A549 (cell line): ENCODE results near the gene BZW2. TPM values are rescaled to one million over a fixed set of nuclear protein-coding genes. Genes with fewer than 3 reads are reported as not detected.

Source experiments
- ATAC-seq, 2 experiments: fragments of 200-7000 bp in 1 of 2; fragments of >200 bp in 1 of 2; cut with Nextera tagmentation in 1 of 2; cut with Tn5 transposase in 1 of 2; 3 replicates each; pipeline versions ENCODE4 v1.8.0 to v1.9.1; 2018 to 2020; ENCODE audit warnings: mild to moderate bottlenecking in 1 of 2, moderate library complexity in 1 of 2
- CTCF ChIA-PET: fragments of 300-600 bp; sonication (Branson Sonifier 250); formaldehyde crosslinking; extraction: SDS; loops from one replicate; lab custom pipeline; 2021; ENCODE audit warnings: antibody characterized with exemption, inconsistent platforms; lab: Yijun Ruan, JAX
- POLR2A ChIA-PET: fragments of 350-600 bp; formaldehyde crosslinking; extraction: SDS; loops from one replicate; lab custom pipeline; 2021; ENCODE audit warnings: antibody characterized with exemption, inconsistent platforms; lab: Yijun Ruan, JAX
- DNase-seq, 2 experiments: peaks; one replicate each; pipeline versions ENCODE4 v3.0.0 to v3.0.0-alpha.2; 2011 to 2016; ENCODE audit warnings: low read depth in 1 of 2, low spot score in 1 of 2
- FAIRE-seq: peaks from 2 replicates; lab custom pipeline; 2011; peaks lifted over from hg19 to GRCh38; lab: Jason Lieb, UNC
- H3K27ac ChIP-seq, 2 experiments: fragments of >200 bp; sonication (Bioruptor Twin); formaldehyde crosslinking; 3 replicates each; pipeline ENCODE4 v1.5.1; 2016 to 2017
- H3K4me1 ChIP-seq: fragments of >200 bp; sonication (Bioruptor Twin); formaldehyde crosslinking; 3 replicates; pipeline ENCODE4 v1.6.1; 2016
- H3K4me2 ChIP-seq: fragments of >200 bp; sonication (Bioruptor Twin); formaldehyde crosslinking; 3 replicates; pipeline ENCODE4 v1.6.1; 2016
- H3K4me3 ChIP-seq: fragments of >200 bp; sonication (Bioruptor Twin); formaldehyde crosslinking; 3 replicates; pipeline ENCODE4 v1.5.1; 2016
- H3K9me3 ChIP-seq: fragments of >200 bp; sonication (Bioruptor Twin); formaldehyde crosslinking; 3 replicates; pipeline ENCODE4 v1.6.1; 2016
- BHLHE40 ChIP-seq: IDR thresholded peaks from 2 replicates; pipeline ENCODE4 v1.6.1; 2012; ENCODE audit warnings: low read depth, low read length, inconsistent platforms
- CBX2 ChIP-seq: fragments of 200-600 bp; sonication (generic); IDR thresholded peaks from 2 replicates; pipeline ENCODE4 v1.6.1; 2016; ENCODE audit warnings: low read depth, mild to moderate bottlenecking, borderline replicate concordance
- CBX8 ChIP-seq: fragments of 200-600 bp; sonication (generic); IDR thresholded peaks from 2 replicates; pipeline ENCODE4 v1.6.1; 2016
- CEBPB ChIP-seq, 2 experiments: fragments of >200 bp in 1 of 2; sonication (Bioruptor Twin) in 1 of 2; formaldehyde crosslinking in 1 of 2; IDR thresholded peaks; 2 replicates each; pipeline ENCODE4 v1.6.1; 2012 to 2016
- FOSL2 ChIP-seq, 2 experiments: fragments of 450-650 bp in 1 of 2; fragments of >200 bp in 1 of 2; sonication (Bioruptor Twin) in 1 of 2; formaldehyde crosslinking; IDR thresholded peaks; 2 replicates each; pipeline versions ENCODE4 v1.5.0 to v1.6.1; 2016 to 2020; ENCODE audit warnings: mild to moderate bottlenecking in 1 of 2, moderate library complexity in 1 of 2
- GATA3 ChIP-seq: IDR thresholded peaks from 2 replicates; pipeline ENCODE4 v1.6.1; 2012; ENCODE audit warnings: borderline replicate concordance
- HDAC2 ChIP-seq: fragments of 200-600 bp; sonication (generic); IDR thresholded peaks from 2 replicates; pipeline ENCODE4 v1.6.1; 2016
- HOXB13 ChIP-seq: fragments of 250-450 bp; sonication (Bioruptor Pico); IDR thresholded peaks from 2 replicates; pipeline ENCODE4 v1.5.0; 2020; ENCODE audit warnings: low read depth, mild to moderate bottlenecking, moderate library complexity
- HOXB5 ChIP-seq: fragments of 250-450 bp; sonication (Bioruptor Pico); IDR thresholded peaks from 2 replicates; pipeline ENCODE4 v1.5.0; 2020; ENCODE audit warnings: mild to moderate bottlenecking, moderate library complexity
- JUN ChIP-seq, 2 experiments: fragments of >200 bp; sonication (Bioruptor Twin); formaldehyde crosslinking; IDR thresholded peaks; 2 replicates in 1 of 2; 3 replicates in 1 of 2; pipeline ENCODE4 v1.6.1; 2016 to 2017
- MAFK ChIP-seq: fragments of 450-650 bp; IDR thresholded peaks from 2 replicates; pipeline ENCODE4 v1.6.1; 2014; ENCODE audit not compliant: partially characterized antibody
- POLR2AphosphoS2 ChIP-seq: conservative IDR thresholded peaks from 2 replicates; pipeline ENCODE4 v1.6.1; 2012; ENCODE audit warnings: low read length, improper control_type of control experiment, inconsistent platforms
- RCOR1 ChIP-seq: fragments of 150-350 bp; IDR thresholded peaks from 2 replicates; pipeline ENCODE4 v1.6.1; 2014; ENCODE audit warnings: antibody characterized with exemption, low read length, low read depth
- SREBF2 ChIP-seq: fragments of 450-650 bp; IDR thresholded peaks from 2 replicates; pipeline ENCODE4 v1.6.1; 2014; ENCODE audit warnings: mild to moderate bottlenecking, moderate library complexity
- ZSCAN20 ChIP-seq: fragments of 250-450 bp; sonication (Bioruptor Pico); IDR thresholded peaks from 2 replicates; pipeline ENCODE4 v1.8.0; 2022; ENCODE audit warnings: mild to moderate bottlenecking, moderate library complexity
- WGBS: methylation state at CpG from one replicate; pipeline ENCODE4 v1.1.6; 2017; ENCODE audit errors: missing lambda C conversion rate; 5-methylcytosine and 5-hydroxymethylcytosine counted together
- polyA plus RNA-seq, 4 experiments: library from polyadenylated mRNA; depleted of rRNA in 3 of 4; stranded (reverse); fragments of >200 nt; fragmentation: RNase III in 1 of 4; extraction: RNeasy Plus Mini Kit Qiagen cat#74134 plus additional on column Dnase treatment in 1 of 4; gene quantifications; 2 replicates in 3 of 4; 3 replicates in 1 of 4; pipeline ENCODE4 v1.2.3, GENCODE V29; 2011 to 2017
- TF ChIP-seq, protein P1 (sequence below): IDR thresholded peaks from 2 replicates; pipeline ENCODE4 v1.6.1; 2012; ENCODE audit warnings: low read depth, borderline replicate concordance
- TF ChIP-seq, protein P2 (sequence below): fragments of >200 bp; sonication (Bioruptor Twin); formaldehyde crosslinking; IDR thresholded peaks from 2 replicates; pipeline ENCODE4 v1.6.1; 2016
- TF ChIP-seq, protein P3 (sequence below): fragments of 250-450 bp; sonication (Bioruptor Pico); IDR thresholded peaks from 2 replicates; pipeline ENCODE4 v1.5.0; 2020; ENCODE audit warnings: low read depth, mild to moderate bottlenecking, moderate library complexity
- TF ChIP-seq, protein P4 (sequence below): IDR thresholded peaks from 2 replicates; pipeline ENCODE4 v1.6.1; 2012
- TF ChIP-seq, protein P5 (sequence below): fragments of 150-350 bp; IDR thresholded peaks from 2 replicates; pipeline ENCODE4 v1.6.1; 2014; ENCODE audit warnings: low read depth, mild to moderate bottlenecking, low read length
- TF ChIP-seq, protein P6 (sequence below): fragments of 200-600 bp; sonication (generic); IDR thresholded peaks from 2 replicates; pipeline ENCODE4 v1.6.1; 2016; ENCODE audit warnings: antibody characterized with exemption, mild to moderate bottlenecking, moderate library complexity
- TF ChIP-seq, protein P7 (sequence below): fragments of 450-650 bp; IDR thresholded peaks from 2 replicates; pipeline ENCODE4 v1.6.1; 2014; ENCODE audit warnings: antibody characterized with exemption
- TF ChIP-seq, protein P8 (sequence below): fragments of >200 bp; sonication (Bioruptor Twin); formaldehyde crosslinking; IDR thresholded peaks from 3 replicates; pipeline ENCODE4 v1.5.1; 2016

BZW2 gene
- polyA plus RNA-seq, 2 of the 4 experiments (the other 2 are of a cell fraction): 72.4 to 101 TPM

DNA sequence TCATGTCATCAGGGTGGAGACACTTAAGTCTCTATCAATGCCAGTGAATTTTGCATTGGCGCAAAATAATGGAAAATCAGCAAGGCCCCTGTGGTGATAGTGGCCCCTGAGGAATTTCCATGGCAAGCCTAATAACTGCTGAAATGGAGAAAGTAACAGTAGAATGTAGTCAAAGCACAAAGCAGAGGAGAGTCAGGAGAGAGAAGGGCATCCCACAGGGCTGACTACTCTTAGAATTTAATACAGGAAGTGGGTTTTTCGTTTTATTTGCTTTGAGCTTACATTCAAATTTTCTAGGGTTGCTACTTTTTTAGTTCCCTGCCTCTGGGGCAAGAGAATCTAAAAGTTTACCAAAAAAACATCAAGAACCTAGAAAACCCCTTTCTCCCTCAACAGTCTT, 39.0 kb downstream of the BZW2 start:
- no peak for FAIRE-seq

DNA sequence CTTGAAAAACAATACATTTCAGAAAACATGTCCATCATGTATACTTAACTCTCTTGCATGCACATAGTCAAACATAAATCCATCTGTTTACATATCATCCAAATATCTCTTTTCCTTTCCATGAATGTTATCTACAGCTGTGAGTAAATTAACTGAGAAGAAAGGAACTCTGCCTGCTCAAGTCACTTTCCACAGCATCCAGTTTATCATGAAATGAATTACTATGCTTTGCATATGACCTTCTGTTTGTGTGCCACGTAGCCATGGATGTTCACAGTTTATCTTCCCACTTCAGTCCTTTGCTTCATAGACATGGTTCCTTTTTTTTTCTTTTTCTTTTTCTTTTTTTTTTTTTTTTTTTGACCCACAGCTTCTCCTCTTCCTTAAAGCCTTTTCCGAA, 39.6 kb downstream of the BZW2 start:
- Histone ChIP-seq H3K4me3 (no peak overlapping the region), H3K4me1 (no peaks in the 10 kb centered on the region)
- FAIRE-seq: no peak
- POLR2A ChIA-PET: interaction anchor here (0.7 kb wide), 1 partner anchor 56 kb away, joined by 3 read pairs; no protein-coding TSS in a partner anchor
- TF ChIP-seq HOXB5 (CRISPR knock-in tag): no peak
- TF ChIP-seq, all 56 proteins: peak for 0
- Histone ChIP-seq H3K27ac (no peak overlapping the region), H3K4me2 (no peak overlapping the region), H3K9me3 (no peaks in the 10 kb centered on the region)
- WGBS: 100% methylated on average over 2 of the region's 2 CpGs
- DNase-seq (no peak), ATAC-seq (no peak)
- CTCF ChIA-PET: interaction anchor here (0.9 to 2.2 kb wide), 2 partner anchors 10 to 11 kb away, joined by 3 to 6 read pairs; no protein-coding TSS in a partner anchor

More for the DNA sequence above, 39.0 kb downstream of the BZW2 start:
- H3K9me3 ChIP-seq: no peaks in the 10 kb centered on the region
- CTCF ChIA-PET: interaction anchor here (0.9 kb wide), 1 partner anchor 12 kb away, joined by 3 read pairs; no protein-coding TSS in a partner anchor
- DNase-seq: no peak
- no peak overlapping the region for H3K4me3 ChIP-seq
- 69% methylated on average over 2 of the region's 2 CpGs for WGBS
- TF ChIP-seq GATA3 (no peak), MAFK (no peak), HOXB5 (CRISPR knock-in tag) (no peak), HOXB13 (CRISPR knock-in tag) (no peak), JUN (IDR thresholded peaks at IDR 0.05) (no peak), HDAC2 (no peak), BHLHE40 (no peak), CBX8 (no peak), SREBF2 (no peak), CEBPB (IDR thresholded peaks at IDR 0.05) (no peak)
- TF ChIP-seq, protein P1, sequence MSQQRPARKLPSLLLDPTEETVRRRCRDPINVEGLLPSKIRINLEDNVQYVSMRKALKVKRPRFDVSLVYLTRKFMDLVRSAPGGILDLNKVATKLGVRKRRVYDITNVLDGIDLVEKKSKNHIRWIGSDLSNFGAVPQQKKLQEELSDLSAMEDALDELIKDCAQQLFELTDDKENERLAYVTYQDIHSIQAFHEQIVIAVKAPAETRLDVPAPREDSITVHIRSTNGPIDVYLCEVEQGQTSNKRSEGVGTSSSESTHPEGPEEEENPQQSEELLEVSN: no peak
- TF ChIP-seq, protein P2, sequence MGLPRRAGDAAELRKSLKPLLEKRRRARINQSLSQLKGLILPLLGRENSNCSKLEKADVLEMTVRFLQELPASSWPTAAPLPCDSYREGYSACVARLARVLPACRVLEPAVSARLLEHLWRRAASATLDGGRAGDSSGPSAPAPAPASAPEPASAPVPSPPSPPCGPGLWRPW: no peak
- TF ChIP-seq, protein P3, sequence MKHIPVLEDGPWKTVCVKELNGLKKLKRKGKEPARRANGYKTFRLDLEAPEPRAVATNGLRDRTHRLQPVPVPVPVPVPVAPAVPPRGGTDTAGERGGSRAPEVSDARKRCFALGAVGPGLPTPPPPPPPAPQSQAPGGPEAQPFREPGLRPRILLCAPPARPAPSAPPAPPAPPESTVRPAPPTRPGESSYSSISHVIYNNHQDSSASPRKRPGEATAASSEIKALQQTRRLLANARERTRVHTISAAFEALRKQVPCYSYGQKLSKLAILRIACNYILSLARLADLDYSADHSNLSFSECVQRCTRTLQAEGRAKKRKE (CRISPR knock-in tag): no peak
- TF ChIP-seq, protein P4, sequence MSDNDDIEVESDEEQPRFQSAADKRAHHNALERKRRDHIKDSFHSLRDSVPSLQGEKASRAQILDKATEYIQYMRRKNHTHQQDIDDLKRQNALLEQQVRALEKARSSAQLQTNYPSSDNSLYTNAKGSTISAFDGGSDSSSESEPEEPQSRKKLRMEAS: no peak
- TF ChIP-seq, protein P5, sequence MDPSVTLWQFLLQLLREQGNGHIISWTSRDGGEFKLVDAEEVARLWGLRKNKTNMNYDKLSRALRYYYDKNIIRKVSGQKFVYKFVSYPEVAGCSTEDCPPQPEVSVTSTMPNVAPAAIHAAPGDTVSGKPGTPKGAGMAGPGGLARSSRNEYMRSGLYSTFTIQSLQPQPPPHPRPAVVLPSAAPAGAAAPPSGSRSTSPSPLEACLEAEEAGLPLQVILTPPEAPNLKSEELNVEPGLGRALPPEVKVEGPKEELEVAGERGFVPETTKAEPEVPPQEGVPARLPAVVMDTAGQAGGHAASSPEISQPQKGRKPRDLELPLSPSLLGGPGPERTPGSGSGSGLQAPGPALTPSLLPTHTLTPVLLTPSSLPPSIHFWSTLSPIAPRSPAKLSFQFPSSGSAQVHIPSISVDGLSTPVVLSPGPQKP: no peak
- TF ChIP-seq, protein P6, sequence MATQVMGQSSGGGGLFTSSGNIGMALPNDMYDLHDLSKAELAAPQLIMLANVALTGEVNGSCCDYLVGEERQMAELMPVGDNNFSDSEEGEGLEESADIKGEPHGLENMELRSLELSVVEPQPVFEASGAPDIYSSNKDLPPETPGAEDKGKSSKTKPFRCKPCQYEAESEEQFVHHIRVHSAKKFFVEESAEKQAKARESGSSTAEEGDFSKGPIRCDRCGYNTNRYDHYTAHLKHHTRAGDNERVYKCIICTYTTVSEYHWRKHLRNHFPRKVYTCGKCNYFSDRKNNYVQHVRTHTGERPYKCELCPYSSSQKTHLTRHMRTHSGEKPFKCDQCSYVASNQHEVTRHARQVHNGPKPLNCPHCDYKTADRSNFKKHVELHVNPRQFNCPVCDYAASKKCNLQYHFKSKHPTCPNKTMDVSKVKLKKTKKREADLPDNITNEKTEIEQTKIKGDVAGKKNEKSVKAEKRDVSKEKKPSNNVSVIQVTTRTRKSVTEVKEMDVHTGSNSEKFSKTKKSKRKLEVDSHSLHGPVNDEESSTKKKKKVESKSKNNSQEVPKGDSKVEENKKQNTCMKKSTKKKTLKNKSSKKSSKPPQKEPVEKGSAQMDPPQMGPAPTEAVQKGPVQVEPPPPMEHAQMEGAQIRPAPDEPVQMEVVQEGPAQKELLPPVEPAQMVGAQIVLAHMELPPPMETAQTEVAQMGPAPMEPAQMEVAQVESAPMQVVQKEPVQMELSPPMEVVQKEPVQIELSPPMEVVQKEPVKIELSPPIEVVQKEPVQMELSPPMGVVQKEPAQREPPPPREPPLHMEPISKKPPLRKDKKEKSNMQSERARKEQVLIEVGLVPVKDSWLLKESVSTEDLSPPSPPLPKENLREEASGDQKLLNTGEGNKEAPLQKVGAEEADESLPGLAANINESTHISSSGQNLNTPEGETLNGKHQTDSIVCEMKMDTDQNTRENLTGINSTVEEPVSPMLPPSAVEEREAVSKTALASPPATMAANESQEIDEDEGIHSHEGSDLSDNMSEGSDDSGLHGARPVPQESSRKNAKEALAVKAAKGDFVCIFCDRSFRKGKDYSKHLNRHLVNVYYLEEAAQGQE: no peak
- POLR2A ChIA-PET: interaction anchor here (0.7 kb wide), 1 partner anchor 56 kb away, joined by 3 read pairs; no protein-coding TSS in a partner anchor
- no peak for ATAC-seq
- H3K4me1 ChIP-seq: no peaks in the 10 kb centered on the region
- no peak overlapping the region for H3K27ac ChIP-seq
- H3K4me2 ChIP-seq: no peak overlapping the region

DNA sequence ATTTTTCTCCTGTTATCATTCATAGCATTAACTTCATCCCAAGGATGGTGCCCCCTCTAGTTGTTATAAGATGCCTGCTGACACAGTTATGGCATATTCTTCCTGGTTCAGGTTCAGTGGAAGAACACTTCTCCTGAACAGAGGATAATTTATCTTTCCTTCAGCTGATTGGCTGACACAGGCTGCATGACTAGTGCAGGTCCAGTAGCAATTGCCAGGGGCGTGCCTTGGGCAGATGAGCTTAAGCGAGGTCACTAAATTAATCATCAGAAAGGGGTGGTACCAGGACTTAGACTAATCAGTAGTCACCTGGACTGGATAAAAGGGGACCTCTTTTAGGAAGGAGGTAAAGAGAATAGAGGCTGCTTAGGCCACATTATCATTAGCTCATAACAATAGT, 42.3 kb downstream of the BZW2 start:
- no peak overlapping the region for H3K4me3 ChIP-seq
- ChIA-PET CTCF (interaction anchor here (0.6 kb wide), 1 partner anchor 9 kb away, joined by 3 read pairs; no protein-coding TSS in a partner anchor), POLR2A (no interaction called here)
- peak; percentile 7 for FAIRE-seq
- 94% methylated on average over 2 of the region's 2 CpGs for WGBS
- H3K4me2 ChIP-seq: no peak overlapping the region
- no peaks in the 10 kb centered on the region for H3K4me1 ChIP-seq
- peak in 1 of 2 experiments; percentile 76; a peak in 3 of 6 replicates for ATAC-seq
- peak in 1 of 2 experiments; percentile 52 for DNase-seq
- no peaks in the 10 kb centered on the region for H3K9me3 ChIP-seq
- H3K27ac ChIP-seq: no peak overlapping the region
- TF ChIP-seq CBX2 (no peak), ZSCAN20 (CRISPR knock-in tag) (no peak), POLR2AphosphoS2 (no peak), RCOR1 (no peak), FOSL2 (IDR thresholded peaks at IDR 0.05) (no peak), FOSL2 (CRISPR knock-in tag; IDR thresholded peaks at IDR 0.05) (no peak)
- TF ChIP-seq, protein P7, sequence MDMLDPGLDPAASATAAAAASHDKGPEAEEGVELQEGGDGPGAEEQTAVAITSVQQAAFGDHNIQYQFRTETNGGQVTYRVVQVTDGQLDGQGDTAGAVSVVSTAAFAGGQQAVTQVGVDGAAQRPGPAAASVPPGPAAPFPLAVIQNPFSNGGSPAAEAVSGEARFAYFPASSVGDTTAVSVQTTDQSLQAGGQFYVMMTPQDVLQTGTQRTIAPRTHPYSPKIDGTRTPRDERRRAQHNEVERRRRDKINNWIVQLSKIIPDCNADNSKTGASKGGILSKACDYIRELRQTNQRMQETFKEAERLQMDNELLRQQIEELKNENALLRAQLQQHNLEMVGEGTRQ: no peak; the same call in 1 of the 2 replicates
- TF ChIP-seq, protein P8, sequence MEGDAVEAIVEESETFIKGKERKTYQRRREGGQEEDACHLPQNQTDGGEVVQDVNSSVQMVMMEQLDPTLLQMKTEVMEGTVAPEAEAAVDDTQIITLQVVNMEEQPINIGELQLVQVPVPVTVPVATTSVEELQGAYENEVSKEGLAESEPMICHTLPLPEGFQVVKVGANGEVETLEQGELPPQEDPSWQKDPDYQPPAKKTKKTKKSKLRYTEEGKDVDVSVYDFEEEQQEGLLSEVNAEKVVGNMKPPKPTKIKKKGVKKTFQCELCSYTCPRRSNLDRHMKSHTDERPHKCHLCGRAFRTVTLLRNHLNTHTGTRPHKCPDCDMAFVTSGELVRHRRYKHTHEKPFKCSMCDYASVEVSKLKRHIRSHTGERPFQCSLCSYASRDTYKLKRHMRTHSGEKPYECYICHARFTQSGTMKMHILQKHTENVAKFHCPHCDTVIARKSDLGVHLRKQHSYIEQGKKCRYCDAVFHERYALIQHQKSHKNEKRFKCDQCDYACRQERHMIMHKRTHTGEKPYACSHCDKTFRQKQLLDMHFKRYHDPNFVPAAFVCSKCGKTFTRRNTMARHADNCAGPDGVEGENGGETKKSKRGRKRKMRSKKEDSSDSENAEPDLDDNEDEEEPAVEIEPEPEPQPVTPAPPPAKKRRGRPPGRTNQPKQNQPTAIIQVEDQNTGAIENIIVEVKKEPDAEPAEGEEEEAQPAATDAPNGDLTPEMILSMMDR: no peak
